GM18498 (cell line): ENCODE measurements around the gene TMEM203.

Experiments used
- ATAC-seq: cut with Tn5 transposase; IDR thresholded peaks from one replicate; pipeline ENCODE4 v1.9.1; 2021; ENCODE audit warnings: mild to moderate bottlenecking, moderate library complexity; ENCODE audit not compliant: unreplicated experiment

TMEM203 gene

GRCh38 chr9:137230705-137231371 is 25.4 kb upstream of the TMEM203 start, which contains the start of gene SLC34A3:
Gene SLC34A3 (plus strand): TSS chr9:137230901. CDS start chr9:137231703, 802 bp downstream.
- no peak for ATAC-seq

GRCh38 chr9:137229903-137230704 is 24.7 kb upstream of the TMEM203 start:
- no peak for ATAC-seq

GRCh38 chr9:137228968-137229896 is 23.8 kb upstream of the TMEM203 start:
- no peak for ATAC-seq

- no peak for ATAC-seq
These were observed 23.1 kb upstream of the TMEM203 start for GRCh38 chr9:137228506-137228967.

GRCh38 chr9:137227853-137228505 is 22.5 kb upstream of the TMEM203 start:
- ATAC-seq: no peak

- ATAC-seq: no peak
These were observed 21.8 kb upstream of the TMEM203 start, which contains the start of gene RNF224 for GRCh38 chr9:137227054-137227852. Gene RNF224 (plus strand): TSS chr9:137227502. CDS start chr9:137228336, 834 bp downstream.

- no peak for ATAC-seq
These were observed 21.0 kb upstream of the TMEM203 start for GRCh38 chr9:137226338-137227053.

GRCh38 chr9:137225699-137226331 is 20.4 kb upstream of the TMEM203 start:
- ATAC-seq: no peak

- no peak for ATAC-seq
These were observed 19.6 kb upstream of the TMEM203 start, which contains the start of gene CYSRT1 for GRCh38 chr9:137224830-137225694. Gene CYSRT1 (plus strand): TSS chr9:137225174. CDS start chr9:137225622, 448 bp downstream.

- ATAC-seq: peak; percentile 79
These were observed 17.9 kb upstream of the TMEM203 start for GRCh38 chr9:137223078-137223970.

GRCh38 chr9:137222190-137223077 is 17.0 kb upstream of the TMEM203 start, which contains the start of gene RNF208:
Gene RNF208 (minus strand): TSS chr9:137222240. CDS start chr9:137221212, 1,028 bp downstream.
- no peak for ATAC-seq

- no peak for ATAC-seq
These were observed 16.2 kb upstream of the TMEM203 start for GRCh38 chr9:137221506-137222111.

GRCh38 chr9:137221095-137221505 is 15.7 kb upstream of the TMEM203 start:
- no peak for ATAC-seq

GRCh38 chr9:137220317-137221094 is 15.1 kb upstream of the TMEM203 start:
- ATAC-seq: no peak
